GM12864 (cell line): ENCODE data around the gene ITGA1.

ENCODE experiments used
- DNase-seq: peaks from one replicate; pipeline ENCODE4 v3.0.0-alpha.2; 2011; ENCODE audit warnings: low read depth
- H3K4me3 ChIP-seq: 2 replicates; pipeline ENCODE4 v1.5.1; 2011; ENCODE audit warnings: mild to moderate bottlenecking, low read depth, low read length, control low read depth
- TF ChIP-seq, protein P1 (sequence below): IDR thresholded peaks from 2 replicates; pipeline ENCODE4 v1.5.1; 2011; ENCODE audit warnings: low read depth, mild to moderate bottlenecking, moderate library complexity, low read length, control low read depth, inconsistent platforms; ENCODE audit errors: missing control alignments

Gene ITGA1

DNA sequence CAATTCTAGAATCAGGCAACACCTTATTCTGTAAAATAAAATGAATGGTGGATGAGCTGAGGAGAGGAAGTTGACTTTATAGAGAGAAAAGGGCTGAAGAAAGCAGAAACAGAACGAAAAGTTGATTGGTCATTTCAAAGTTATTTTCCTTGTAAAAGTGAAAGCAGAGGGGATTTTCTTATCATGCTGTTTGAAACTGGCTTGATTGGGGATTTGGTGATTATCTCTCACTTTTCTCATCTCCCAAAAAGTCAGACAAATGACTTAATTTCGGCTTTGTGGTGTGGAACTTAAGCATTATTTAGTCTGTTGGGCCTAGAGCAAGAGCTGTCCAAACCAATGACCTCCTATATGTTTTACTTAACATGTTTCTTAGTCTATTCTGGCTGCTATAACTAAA lies 141.0 kb downstream of the ITGA1 start:
- DNase-seq, result no peak
- H3K4me3 ChIP-seq, result no peak overlapping the region
- TF ChIP-seq, protein P1, sequence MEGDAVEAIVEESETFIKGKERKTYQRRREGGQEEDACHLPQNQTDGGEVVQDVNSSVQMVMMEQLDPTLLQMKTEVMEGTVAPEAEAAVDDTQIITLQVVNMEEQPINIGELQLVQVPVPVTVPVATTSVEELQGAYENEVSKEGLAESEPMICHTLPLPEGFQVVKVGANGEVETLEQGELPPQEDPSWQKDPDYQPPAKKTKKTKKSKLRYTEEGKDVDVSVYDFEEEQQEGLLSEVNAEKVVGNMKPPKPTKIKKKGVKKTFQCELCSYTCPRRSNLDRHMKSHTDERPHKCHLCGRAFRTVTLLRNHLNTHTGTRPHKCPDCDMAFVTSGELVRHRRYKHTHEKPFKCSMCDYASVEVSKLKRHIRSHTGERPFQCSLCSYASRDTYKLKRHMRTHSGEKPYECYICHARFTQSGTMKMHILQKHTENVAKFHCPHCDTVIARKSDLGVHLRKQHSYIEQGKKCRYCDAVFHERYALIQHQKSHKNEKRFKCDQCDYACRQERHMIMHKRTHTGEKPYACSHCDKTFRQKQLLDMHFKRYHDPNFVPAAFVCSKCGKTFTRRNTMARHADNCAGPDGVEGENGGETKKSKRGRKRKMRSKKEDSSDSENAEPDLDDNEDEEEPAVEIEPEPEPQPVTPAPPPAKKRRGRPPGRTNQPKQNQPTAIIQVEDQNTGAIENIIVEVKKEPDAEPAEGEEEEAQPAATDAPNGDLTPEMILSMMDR, result no peak

DNA sequence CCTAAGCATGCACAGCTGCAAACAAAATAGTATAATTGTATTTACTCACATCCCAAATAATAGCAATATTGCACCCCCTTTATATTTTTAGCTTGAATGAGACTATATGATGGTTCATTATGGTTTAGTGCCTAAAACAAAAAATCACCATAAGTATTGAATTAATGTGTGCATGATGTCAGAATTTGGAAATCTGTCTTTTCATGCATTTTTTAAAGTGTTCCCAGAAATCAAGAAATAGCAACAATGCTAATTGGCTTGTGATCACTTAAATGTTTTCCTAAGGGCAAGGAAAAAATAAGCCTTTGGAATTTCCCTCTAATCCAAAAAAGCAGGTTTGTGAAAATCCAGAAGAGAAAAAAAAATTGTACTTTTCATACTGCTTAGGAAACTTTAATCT lies 150.5 kb downstream of the ITGA1 start:
- no peak overlapping the region for H3K4me3 ChIP-seq
- TF ChIP-seq, protein P1, result no peak
- DNase-seq, result no peak

DNA sequence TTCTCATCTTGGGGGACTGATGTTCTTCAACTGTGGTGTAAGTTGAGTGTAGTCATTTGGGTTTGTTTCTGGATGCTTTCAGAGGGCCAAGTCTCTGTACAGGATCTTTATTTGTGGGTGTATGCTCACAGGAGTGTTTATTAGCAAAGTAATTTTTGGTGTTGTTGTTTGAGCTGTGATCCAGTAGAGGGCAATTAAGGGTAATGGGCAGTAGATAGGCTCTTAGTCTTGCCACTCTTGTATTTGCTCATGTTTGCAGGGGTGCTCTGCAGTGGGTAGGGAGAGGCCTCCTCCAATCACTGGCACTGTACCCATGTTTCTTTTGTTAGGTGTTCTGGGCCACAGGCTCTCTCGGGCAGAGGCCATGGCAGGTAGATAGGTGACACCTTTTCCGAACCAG lies 155.6 kb downstream of the ITGA1 start:
- DNase-seq, result no peak
- H3K4me3 ChIP-seq, result no peak overlapping the region
- TF ChIP-seq, protein P1, result peak; percentile 41

DNA sequence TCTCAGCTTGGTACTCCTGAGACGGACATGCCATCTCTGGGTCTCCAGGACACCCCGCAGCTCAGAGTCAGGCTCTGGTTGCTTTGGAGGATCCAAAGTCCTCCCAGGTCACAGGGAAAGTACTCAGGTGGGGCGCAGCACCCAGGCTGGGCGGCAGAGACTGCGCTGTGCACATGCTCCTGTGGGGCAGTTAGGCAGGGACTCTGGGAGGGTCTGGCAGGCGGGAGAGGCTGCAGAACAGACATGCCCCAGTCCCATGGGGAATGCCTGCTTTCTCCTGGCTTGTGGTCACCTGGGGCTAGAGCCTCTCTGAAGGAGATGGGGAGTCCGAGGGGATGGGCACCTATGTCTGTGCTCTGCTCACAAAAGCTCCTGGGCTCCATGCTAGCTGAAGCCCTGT lies 156.1 kb downstream of the ITGA1 start:
- no peak overlapping the region for H3K4me3 ChIP-seq
- TF ChIP-seq, protein P1, result no peak
- DNase-seq, result no peak

DNA sequence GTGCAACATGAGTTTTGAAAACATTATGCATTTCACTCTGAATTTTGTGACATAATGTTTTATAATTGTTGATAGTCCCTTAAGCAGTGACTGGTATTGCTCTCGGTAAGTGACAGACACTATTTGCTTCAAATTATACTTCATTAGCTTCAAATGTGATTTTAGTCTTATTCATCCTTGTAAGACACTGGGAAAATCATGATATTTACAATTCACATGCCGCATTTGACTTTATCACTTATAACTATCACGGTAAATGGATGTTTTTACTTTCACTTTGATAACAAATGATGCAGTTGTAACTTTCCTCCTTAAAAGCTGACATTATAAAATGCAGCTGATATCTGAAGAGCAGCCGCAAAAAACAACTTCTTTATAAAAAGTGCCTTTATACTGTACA lies 157.3 kb downstream of the ITGA1 start:
- H3K4me3 ChIP-seq, result no peak overlapping the region

DNA sequence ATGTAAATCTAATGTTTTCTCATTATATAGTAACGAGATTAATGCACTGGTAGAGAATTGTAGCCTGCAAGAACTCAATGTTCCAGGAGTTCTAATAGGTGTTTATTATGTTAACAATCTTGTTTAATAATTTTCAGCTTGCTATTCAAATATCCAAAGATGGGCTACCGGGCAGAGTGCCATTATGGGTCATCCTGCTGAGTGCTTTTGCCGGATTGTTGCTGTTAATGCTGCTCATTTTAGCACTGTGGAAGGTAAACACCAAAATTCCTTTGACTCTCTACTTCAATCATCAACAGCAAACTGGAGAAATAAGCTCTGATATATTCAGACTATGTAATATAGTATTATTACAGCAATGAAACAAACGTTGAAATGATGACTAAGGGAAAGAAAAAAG lies 159.5 kb downstream of the ITGA1 start:
- TF ChIP-seq, protein P1, result no peak
- H3K4me3 ChIP-seq, result no peak overlapping the region
- no peak for DNase-seq

More for the DNA sequence above, 157.3 kb downstream of the ITGA1 start:
- TF ChIP-seq, protein P1, result no peak
- DNase-seq, result no peak

DNA sequence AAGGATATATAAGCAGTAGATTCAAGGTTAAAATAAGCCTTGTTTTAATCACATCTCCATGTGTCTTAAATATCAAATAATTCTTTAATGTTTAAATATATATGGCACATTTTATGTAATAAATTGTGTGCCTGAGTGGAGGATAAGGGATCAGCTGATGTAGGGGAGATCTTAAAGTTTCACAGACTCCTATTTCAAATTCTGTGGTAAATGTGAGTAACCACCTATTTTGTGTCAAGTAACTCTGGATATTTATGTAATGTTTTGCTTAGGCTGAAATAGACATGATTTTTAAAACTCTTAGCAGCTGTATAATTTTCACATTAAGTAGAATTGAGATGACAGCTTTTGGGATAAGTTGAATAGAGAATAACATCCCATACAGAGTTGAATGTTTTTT lies 160.1 kb downstream of the ITGA1 start:
- no peak overlapping the region for H3K4me3 ChIP-seq
- TF ChIP-seq, protein P1, result no peak
- no peak for DNase-seq
